Kidney epithelial cell (primary cell): ENCODE data around the gene IFNAR2. TPM values are rescaled to one million over a fixed set of nuclear protein-coding genes. Genes with fewer than 3 reads are reported as not detected.
A peak's percentile ranks its signal among the peaks of the same experiment; 100 is the strongest.
"Not testable (repeated sequence)": the region's sequence is repeated elsewhere in the genome, so short reads cannot be mapped to it uniquely, and the experiment has no call there.

Source experiments
- DNase-seq: peaks from one replicate; pipeline ENCODE4 v3.0.0-alpha.2; 2010; ENCODE audit warnings: low read depth
- H3K27me3 ChIP-seq: 2 replicates; pipeline ENCODE4 v1.6.0; 2011; ENCODE audit warnings: low read length; ENCODE audit not compliant: control insufficient read depth, insufficient read depth
- H3K36me3 ChIP-seq: 2 replicates; pipeline ENCODE4 v1.5.1; 2011; ENCODE audit warnings: low read length; ENCODE audit not compliant: control insufficient read depth, insufficient read depth
- H3K4me3 ChIP-seq: 2 replicates; pipeline ENCODE4 v1.5.1; 2011; ENCODE audit warnings: low read depth, mild to moderate bottlenecking, control low read depth, low read length
- CTCF ChIP-seq: IDR thresholded peaks from 2 replicates; pipeline ENCODE4 v1.5.1; 2011; ENCODE audit warnings: mild to moderate bottlenecking, moderate library complexity, low read length, control low read depth, inconsistent platforms; ENCODE audit not compliant: insufficient read depth, poor library complexity, severe bottlenecking
- total RNA-seq: library from RNA; depleted of rRNA; stranded (reverse); fragments of >200 nt; gene quantifications from 2 replicates; pipeline ENCODE4 v1.2.3, GENCODE V29; 2015

The IFNAR2 gene
- total RNA-seq, 1 donor from 2014 or later: 16.4 TPM

- DNase-seq: no peak
- TF ChIP-seq CTCF: no peak
- Histone ChIP-seq H3K27me3 (no peaks in the 10 kb centered on the region), H3K4me3 (no peak overlapping the region), H3K36me3 (no peaks in the 10 kb centered on the region)
Observed at GRCh38 chr21:33219300-33219699, 10.4 kb upstream of the IFNAR2 start.

- H3K4me3 ChIP-seq: no peak overlapping the region
- TF ChIP-seq CTCF: no peak
- H3K36me3 ChIP-seq: no peaks in the 10 kb centered on the region
- no peaks in the 10 kb centered on the region for H3K27me3 ChIP-seq
- DNase-seq: no peak
Observed at GRCh38 chr21:33219954-33220353, 9.8 kb upstream of the IFNAR2 start.

GRCh38 chr21:33225376-33225775, 4.4 kb upstream of the IFNAR2 start:
- not testable (repeated sequence) for DNase-seq, H3K27me3 ChIP-seq, H3K4me3 ChIP-seq, H3K36me3 ChIP-seq

GRCh38 chr21:33228455-33228854, 1.3 kb upstream of the IFNAR2 start:
- Histone ChIP-seq H3K36me3 (no peaks in the 10 kb centered on the region), H3K4me3 (no peak overlapping the region), H3K27me3 (no peaks in the 10 kb centered on the region)
- no peak for DNase-seq
- TF ChIP-seq CTCF: no peak

GRCh38 chr21:33229099-33229783, 497 bp upstream of the IFNAR2 start:
- no peak for TF ChIP-seq CTCF
- no peak for DNase-seq
- H3K4me3 ChIP-seq: peak overlapping the region; percentile 38

GRCh38 chr21:33230545-33231324, 997 bp downstream of the IFNAR2 start:
- Histone ChIP-seq H3K27me3 (no peaks in the 10 kb centered on the region), H3K36me3 (no peaks in the 10 kb centered on the region), H3K4me3 (peak overlapping the region; percentile 98)
- peak; percentile 27 for TF ChIP-seq CTCF
- peak; percentile 47 for DNase-seq

More at GRCh38 chr21:33229099-33229783, 497 bp upstream of the IFNAR2 start:
- no peaks in the 10 kb centered on the region for H3K36me3 ChIP-seq
- H3K27me3 ChIP-seq: no peaks in the 10 kb centered on the region
